Nephron (organoid): Measurements from ENCODE around the gene SPTBN5.

Experiments used
- H3K27ac Mint-ChIP-seq, 3 experiments: 2 replicates each; pipeline ENCODE4 v1.8.0; 2020; ENCODE audit warnings: mixed read lengths in 3 of 3, mild to moderate bottlenecking in 2 of 3, moderate library complexity in 1 of 3
- H3K27me3 Mint-ChIP-seq: 2 replicates; pipeline ENCODE4 v1.8.0; 2021; ENCODE audit warnings: low read depth, mild to moderate bottlenecking, moderate library complexity, mixed read lengths
- H3K36me3 Mint-ChIP-seq: 2 replicates; pipeline ENCODE4 v1.8.0; 2020; ENCODE audit warnings: low read depth, mixed read lengths
- H3K4me1 Mint-ChIP-seq: 2 replicates; pipeline ENCODE4 v1.8.0; 2020; ENCODE audit warnings: mixed read lengths
- H3K4me3 Mint-ChIP-seq, 3 experiments: 2 replicates each; pipeline ENCODE4 v1.8.0; 2020; ENCODE audit warnings: mild to moderate bottlenecking in 3 of 3, mixed read lengths in 3 of 3, moderate library complexity in 2 of 3
- H3K9me3 Mint-ChIP-seq: 2 replicates; pipeline ENCODE4 v1.8.0; 2020; ENCODE audit warnings: mixed read lengths
- CTCF ChIP-seq, 3 experiments: fragments of 200-600 bp; sonication (generic); IDR thresholded peaks; one replicate each; pipeline ENCODE4 v1.5.0; 2021; ENCODE audit warnings: antibody characterized with exemption in 3 of 3; ENCODE audit not compliant: unreplicated experiment in 3 of 3

SPTBN5 gene

GRCh38 chr15:41801850-41802455 is 91.9 kb downstream of the SPTBN5 start:
- no peak overlapping the region for H3K4me3 Mint-ChIP-seq
- no peak for TF ChIP-seq CTCF (IDR thresholded peaks at IDR 0.05; ENCODE audit: unreplicated experiment in 3 of 3)
- peaks cover 20% of the 10 kb centered on the region for H3K36me3 Mint-ChIP-seq
- H3K27me3 Mint-ChIP-seq: no peaks in the 10 kb centered on the region
- H3K4me1 Mint-ChIP-seq: peaks cover 21% of the 10 kb centered on the region
- no peak overlapping the region for H3K27ac Mint-ChIP-seq
- no peaks in the 10 kb centered on the region for H3K9me3 Mint-ChIP-seq

- H3K4me3 Mint-ChIP-seq: no peak overlapping the region
- TF ChIP-seq CTCF (IDR thresholded peaks at IDR 0.05; ENCODE audit: unreplicated experiment in 3 of 3): no peak
- peaks cover 20% of the 10 kb centered on the region for H3K36me3 Mint-ChIP-seq
- peaks cover 29% of the 10 kb centered on the region for H3K4me1 Mint-ChIP-seq
- no peaks in the 10 kb centered on the region for H3K27me3 Mint-ChIP-seq
- no peak overlapping the region for H3K27ac Mint-ChIP-seq
- H3K9me3 Mint-ChIP-seq: no peaks in the 10 kb centered on the region
Measured at GRCh38 chr15:41801185-41801584, 92.7 kb downstream of the SPTBN5 start.

GRCh38 chr15:41799488-41799805 is 94.4 kb downstream of the SPTBN5 start:
- Mint-ChIP-seq H3K36me3 (peaks cover 20% of the 10 kb centered on the region), H3K27ac (no peak overlapping the region), H3K4me3 (no peak overlapping the region), H3K4me1 (peaks cover 33% of the 10 kb centered on the region), H3K9me3 (no peaks in the 10 kb centered on the region), H3K27me3 (no peaks in the 10 kb centered on the region)
- TF ChIP-seq CTCF (IDR thresholded peaks at IDR 0.05; ENCODE audit: unreplicated experiment in 3 of 3): no peak

- Mint-ChIP-seq H3K27me3 (no peaks in the 10 kb centered on the region), H3K4me1 (peaks cover 33% of the 10 kb centered on the region), H3K36me3 (peaks cover 20% of the 10 kb centered on the region), H3K4me3 (no peak overlapping the region), H3K9me3 (no peaks in the 10 kb centered on the region), H3K27ac (peak overlapping the region in 2 of 3 experiments; percentile 27)
- no peak for TF ChIP-seq CTCF (IDR thresholded peaks at IDR 0.05; ENCODE audit: unreplicated experiment in 3 of 3)
Measured at GRCh38 chr15:41798607-41799487, 95.0 kb downstream of the SPTBN5 start.
